NCI-H345 treated with DMSO at 0.1 percent for 48 hours (cell line): Measurements from ENCODE around the gene FAM153A.
"Not testable (repeated sequence)": the region's sequence is repeated elsewhere in the genome, so short reads cannot be mapped to it uniquely, and the experiment has no call there.

Experiments
- DNase-seq: peaks from one replicate; lab custom pipeline; 2025; ENCODE audit not compliant: unreplicated experiment; lab: John Stamatoyannopoulos, UW

The FAM153A gene

GRCh38 chr5:177782792-177783633 is at the start of gene FAM153A:
Gene FAM153A, minus strand, starts transcription at chr5:177782899.
- not testable (repeated sequence) for DNase-seq

DNA sequence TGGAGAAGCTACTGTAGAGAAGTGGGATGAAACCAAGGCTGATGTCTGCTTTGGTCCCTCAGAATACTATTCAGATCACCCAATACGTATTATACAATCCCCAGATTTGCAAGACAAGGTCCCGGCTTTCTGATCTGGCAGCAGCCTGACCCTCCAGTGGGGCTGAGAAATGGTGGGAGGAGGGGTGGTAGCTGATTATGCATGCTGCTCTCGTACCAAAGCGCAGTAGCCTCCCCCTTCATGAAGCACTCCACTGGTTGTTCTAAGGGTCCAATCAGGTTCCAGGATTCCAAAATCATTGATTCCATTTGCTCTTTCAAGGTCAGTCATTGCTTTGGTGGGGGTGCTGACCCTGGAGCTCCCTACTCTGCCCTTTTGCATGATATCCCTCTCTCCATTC is 49.6 kb upstream of the FAM153A start:
- not testable (repeated sequence) for DNase-seq

GRCh38 chr5:177826073-177826472 is 43.4 kb upstream of the FAM153A start:
- not testable (repeated sequence) for DNase-seq

DNA sequence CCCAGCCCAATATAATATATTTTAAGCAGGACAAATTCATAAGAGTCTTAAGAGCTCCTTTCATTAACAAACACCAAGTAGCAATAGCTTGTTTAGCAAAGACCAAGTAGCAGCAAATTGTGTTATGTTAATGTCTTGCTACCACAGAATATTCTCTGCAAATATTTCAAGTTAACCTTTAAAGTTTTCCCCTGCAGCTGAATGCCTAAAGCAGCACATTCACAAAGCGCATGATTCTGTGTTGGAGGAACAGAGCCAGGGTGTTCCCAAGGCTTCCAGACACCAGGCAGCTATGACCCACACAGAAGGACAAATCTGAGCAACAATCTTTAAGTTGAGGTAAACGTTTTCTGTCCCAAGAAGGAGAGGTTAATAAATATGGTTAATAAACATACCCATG is 42.1 kb upstream of the FAM153A start:
- not testable (repeated sequence) for DNase-seq

DNA sequence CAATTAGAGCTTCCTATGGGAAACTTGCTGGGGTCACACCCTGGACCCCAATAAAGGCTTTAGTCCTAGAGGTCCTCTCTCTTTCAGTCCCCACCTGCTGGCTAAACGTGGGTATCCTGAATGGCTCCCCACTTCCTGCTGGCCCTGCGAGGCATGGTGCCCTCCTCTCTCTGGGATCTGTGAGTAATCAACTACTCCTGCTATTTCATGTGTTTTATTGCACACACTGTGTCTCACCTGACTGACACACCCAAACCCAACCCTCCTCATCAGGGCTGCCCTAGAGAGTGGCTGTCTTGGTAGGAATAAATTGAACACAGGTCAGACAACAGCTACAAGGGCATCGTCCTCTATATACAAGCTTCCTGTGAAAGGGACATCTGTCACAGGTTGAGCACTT is 39.8 kb upstream of the FAM153A start:
- DNase-seq, result not testable (repeated sequence)

DNA sequence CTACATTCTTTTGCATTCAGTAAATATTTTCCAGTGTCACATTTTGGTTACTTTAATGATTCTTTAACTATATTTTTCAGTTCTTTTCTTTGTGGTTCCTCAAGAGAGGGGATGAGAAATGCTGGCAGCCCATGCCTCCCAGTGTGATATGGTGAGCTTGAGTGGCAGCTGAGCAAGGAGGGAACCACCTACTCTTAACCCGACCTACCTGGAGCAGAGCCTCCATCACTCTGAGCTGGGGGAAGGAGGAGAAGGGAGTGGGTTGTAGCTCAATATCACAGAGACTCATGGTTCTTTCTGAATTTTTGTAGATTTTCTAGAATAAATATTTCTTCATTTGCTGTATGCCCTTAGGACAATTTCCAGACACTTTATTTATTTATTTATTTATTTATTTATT is 37.0 kb upstream of the FAM153A start:
- not testable (repeated sequence) for DNase-seq

DNA sequence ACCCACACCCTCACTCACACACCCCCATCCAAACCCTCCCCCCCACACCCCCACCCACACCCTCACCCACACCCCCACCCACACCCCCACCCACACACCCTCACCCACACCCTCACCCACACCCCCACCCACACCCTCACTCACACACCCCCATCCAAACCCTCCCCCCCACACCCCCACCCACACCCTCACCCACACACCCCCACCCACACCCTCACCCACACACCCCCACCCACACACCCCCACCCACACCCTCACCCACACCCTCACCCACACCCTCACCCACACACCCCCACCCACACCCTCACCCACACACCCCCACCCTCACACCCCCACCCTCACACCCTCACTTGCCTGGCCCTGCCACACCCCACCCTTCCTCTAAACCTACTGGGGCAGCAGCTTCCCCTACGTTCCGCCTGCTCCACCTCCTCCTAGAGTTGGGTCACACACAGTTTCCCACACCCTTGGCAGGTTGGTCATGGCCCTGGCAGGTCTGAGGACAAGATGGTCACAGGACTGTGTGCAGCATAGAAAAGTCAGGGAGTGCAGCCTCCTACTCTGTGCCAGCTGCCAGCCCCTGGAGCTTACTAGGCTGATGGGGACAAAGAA is 30.2 kb upstream of the FAM153A start:
- not testable (repeated sequence) for DNase-seq

DNA sequence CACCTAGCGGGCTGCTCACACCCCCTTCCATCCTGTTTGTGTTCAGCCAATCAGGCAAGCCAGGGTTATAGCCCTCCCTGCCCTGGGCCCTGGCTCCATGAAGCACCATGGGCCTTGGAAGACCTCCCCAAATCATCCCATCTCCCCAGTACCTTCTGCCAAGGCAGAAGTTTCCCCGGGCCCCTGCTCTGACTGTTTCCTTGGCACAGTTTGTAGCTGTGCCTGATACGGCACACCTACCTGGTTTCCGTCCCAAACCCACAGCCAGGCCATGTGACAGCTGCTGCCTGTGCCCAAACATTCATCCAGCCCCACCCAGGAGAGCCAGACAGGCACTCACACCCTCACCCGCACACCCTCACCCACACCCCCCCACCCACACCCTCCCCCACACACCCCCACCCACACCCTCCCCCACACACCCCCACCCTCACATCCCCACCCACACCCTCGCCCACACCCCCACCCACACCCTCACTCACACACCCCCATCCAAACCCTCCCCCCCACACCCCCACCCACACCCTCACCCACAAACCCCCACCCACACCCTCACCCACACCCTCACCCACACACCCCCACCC is 29.6 kb upstream of the FAM153A start:
- DNase-seq, result not testable (repeated sequence)

GRCh38 chr5:177809209-177809913 is 26.7 kb upstream of the FAM153A start:
- DNase-seq, result not testable (repeated sequence)

GRCh38 chr5:177808420-177808819 is 25.7 kb upstream of the FAM153A start:
- not testable (repeated sequence) for DNase-seq

- not testable (repeated sequence) for DNase-seq
Observed at GRCh38 chr5:177807265-177807664, 24.6 kb upstream of the FAM153A start.

GRCh38 chr5:177801427-177801826 is 18.7 kb upstream of the FAM153A start:
- not testable (repeated sequence) for DNase-seq

- not testable (repeated sequence) for DNase-seq
Observed at GRCh38 chr5:177798237-177798840, 15.6 kb upstream of the FAM153A start.

DNA sequence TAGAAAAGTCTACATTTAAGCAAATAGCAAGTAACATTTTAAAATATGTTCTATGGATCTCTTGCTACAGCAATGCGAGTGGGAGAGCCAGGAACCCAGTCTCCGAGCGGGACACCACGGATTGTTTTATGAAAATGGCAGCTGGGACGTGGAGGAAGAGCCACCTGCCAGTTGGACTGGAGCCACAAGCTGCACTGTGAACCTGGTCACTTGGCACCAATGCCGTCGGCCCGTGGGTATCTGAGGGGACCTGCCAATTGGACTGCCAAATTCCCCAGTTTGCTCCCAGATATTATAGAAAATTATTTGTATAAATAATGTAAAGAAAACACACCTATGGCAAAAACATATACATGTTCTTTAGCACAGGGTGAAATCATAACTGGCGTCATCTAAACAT is 10.6 kb upstream of the FAM153A start:
- not testable (repeated sequence) for DNase-seq

- not testable (repeated sequence) for DNase-seq
Observed at GRCh38 chr5:177791649-177792048, 8.9 kb upstream of the FAM153A start.

GRCh38 chr5:177782169-177782568 is 530 bp downstream of the FAM153A start:
- not testable (repeated sequence) for DNase-seq

- DNase-seq, result not testable (repeated sequence)
Observed at GRCh38 chr5:177771206-177771605, 11.5 kb downstream of the FAM153A start.

DNA sequence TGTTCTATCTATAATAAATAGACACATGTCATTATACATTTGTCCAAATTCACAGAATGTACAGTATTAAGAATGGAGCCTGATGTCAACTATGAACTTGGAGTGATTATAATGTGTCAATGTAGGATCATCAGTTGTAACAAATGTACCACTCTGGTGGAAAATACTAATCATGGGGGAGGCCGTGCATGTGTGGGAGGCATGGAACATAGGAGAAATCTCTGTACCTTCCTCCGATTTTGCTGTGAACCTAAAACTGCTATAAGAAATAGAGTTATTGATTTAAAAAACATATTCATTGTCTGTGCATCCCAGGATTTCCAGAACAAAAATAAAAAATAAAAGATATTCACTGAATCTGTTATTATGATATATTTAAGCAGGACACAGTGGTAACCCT is 12.1 kb downstream of the FAM153A start:
- DNase-seq, result not testable (repeated sequence)

DNA sequence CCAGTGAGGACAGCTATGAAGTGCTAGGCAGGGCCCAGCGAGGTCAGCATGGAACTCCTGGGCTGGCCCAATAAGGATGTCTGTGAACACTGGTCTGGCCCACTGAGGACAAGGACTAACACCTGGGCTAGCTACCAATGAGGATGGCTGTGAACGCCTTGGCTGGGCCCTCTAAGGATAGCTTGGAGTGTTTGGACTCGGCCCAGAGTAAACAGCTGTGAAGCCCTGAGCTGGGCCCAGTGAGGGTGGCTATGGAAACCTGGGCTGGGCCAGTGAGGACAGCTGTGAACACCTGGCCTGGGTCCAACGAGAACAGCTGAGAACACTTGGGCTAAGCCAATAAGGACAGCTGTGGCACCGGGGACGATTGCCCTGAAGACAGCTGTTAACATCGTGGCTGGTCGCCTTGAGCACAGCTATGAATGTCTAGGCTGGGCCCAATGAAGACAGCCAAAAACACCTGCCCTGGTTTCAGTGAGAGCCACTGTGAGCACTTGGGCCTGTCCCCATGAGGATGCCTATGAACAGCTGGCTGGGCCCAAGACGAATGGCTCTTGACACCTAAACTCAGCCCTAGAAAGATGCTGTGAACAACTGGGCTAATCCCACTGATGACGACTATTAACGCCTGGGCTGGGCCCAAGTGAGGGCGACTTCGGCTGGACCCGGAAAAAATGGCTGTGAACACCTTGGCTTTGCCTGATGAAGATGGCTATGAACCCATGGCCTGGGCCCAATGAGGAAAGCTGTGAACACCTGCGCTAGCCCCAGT is 18.8 kb downstream of the FAM153A start:
- not testable (repeated sequence) for DNase-seq

DNA sequence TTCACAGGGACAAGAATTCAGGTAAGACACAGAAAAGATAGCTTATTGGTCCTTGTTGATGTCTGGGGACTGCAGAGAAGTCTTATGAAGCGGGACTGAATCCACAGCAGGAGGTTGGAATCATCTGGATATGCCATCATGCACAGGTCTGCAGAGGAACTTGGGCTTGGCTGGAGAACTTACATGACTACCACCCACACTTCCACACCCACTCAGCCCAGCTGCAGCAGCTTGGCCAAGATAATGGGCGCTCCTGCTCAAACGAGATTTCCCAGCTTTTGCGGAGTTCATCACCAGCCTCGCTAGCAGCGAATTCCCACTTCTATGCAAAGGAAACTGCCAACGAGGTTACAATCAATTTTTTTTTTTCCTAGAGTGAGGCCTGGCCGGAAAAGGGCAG is 21.7 kb downstream of the FAM153A start:
- DNase-seq, result not testable (repeated sequence)
